GM18870 (cell line): ENCODE measurements around the gene PLB1.
"Not testable (repeated sequence)": the region's sequence is repeated elsewhere in the genome, so short reads cannot be mapped to it uniquely, and the experiment has no call there.

ENCODE experiments used
- ATAC-seq: cut with Tn5 transposase; IDR thresholded peaks from one replicate; pipeline ENCODE4 v1.9.1; 2021; ENCODE audit warnings: moderate library complexity; ENCODE audit not compliant: unreplicated experiment

PLB1 gene

GRCh38 chr2:28463893-28464292, 32.0 kb upstream of the PLB1 start:
- ATAC-seq = no peak

- ATAC-seq = no peak
These were observed 30.5 kb upstream of the PLB1 start for GRCh38 chr2:28465148-28465885.

GRCh38 chr2:28469304-28469703, 26.6 kb upstream of the PLB1 start:
- no peak for ATAC-seq

- no peak for ATAC-seq
These were observed 25.8 kb upstream of the PLB1 start for GRCh38 chr2:28469947-28470535.

- no peak for ATAC-seq
These were observed 25.1 kb upstream of the PLB1 start for GRCh38 chr2:28470759-28471158.

- no peak for ATAC-seq
These were observed 24.6 kb upstream of the PLB1 start for GRCh38 chr2:28471214-28471613.

GRCh38 chr2:28471701-28472236, 24.1 kb upstream of the PLB1 start:
- no peak for ATAC-seq

- not testable (repeated sequence) for ATAC-seq
These were observed 23.2 kb upstream of the PLB1 start for GRCh38 chr2:28472641-28473040.

GRCh38 chr2:28475088-28475595, 20.7 kb upstream of the PLB1 start:
- ATAC-seq = no peak

GRCh38 chr2:28477087-28477486, 18.8 kb upstream of the PLB1 start:
- ATAC-seq = no peak

GRCh38 chr2:28477645-28478044, 18.2 kb upstream of the PLB1 start:
- ATAC-seq = no peak

- ATAC-seq = no peak
These were observed 15.3 kb upstream of the PLB1 start for GRCh38 chr2:28480403-28481049.

- no peak for ATAC-seq
These were observed 14.0 kb upstream of the PLB1 start for GRCh38 chr2:28481905-28482304.

- no peak for ATAC-seq
These were observed 11.0 kb upstream of the PLB1 start for GRCh38 chr2:28484835-28485234.

- ATAC-seq = no peak
These were observed 9.3 kb upstream of the PLB1 start for GRCh38 chr2:28486526-28486925.

- ATAC-seq = no peak
These were observed 8.6 kb upstream of the PLB1 start for GRCh38 chr2:28487258-28487657.

- ATAC-seq = no peak
These were observed 7.6 kb upstream of the PLB1 start for GRCh38 chr2:28488083-28488830.

- ATAC-seq = no peak
These were observed 6.8 kb upstream of the PLB1 start for GRCh38 chr2:28488858-28489575.

GRCh38 chr2:28490558-28490957, 5.3 kb upstream of the PLB1 start:
- ATAC-seq = no peak

- ATAC-seq = no peak
These were observed 3.6 kb upstream of the PLB1 start for GRCh38 chr2:28492282-28492681.
